Measurements from ENCODE around the gene APBA3. TPM values are rescaled to one million over a fixed set of nuclear protein-coding genes. Genes with fewer than 3 reads are reported as not detected.
"Not testable (repeated sequence)": the region's sequence is repeated elsewhere in the genome, so short reads cannot be mapped to it uniquely, and the experiment has no call there.

Gene APBA3
- total RNA-seq, 2 donors from 2014 or later = 27.5 to 42.2 TPM

GRCh38 chr19:3759482-3760254 is 1.8 kb downstream of the APBA3 start:
- H3K9me3 Mint-ChIP-seq = no peaks in the 10 kb centered on the region
- DNase-seq = no peak
- H3K4me1 ChIP-seq (ENCODE audit: control insufficient read depth, insufficient read depth, low read length) = no peaks in the 10 kb centered on the region
- WGBS, 2 experiments (ENCODE audit: insufficient coverage in 1 of 2, insufficient read length in 1 of 2) = 94 to 96% methylated on average over 5 to 19 of the region's 19 CpGs
- no peak overlapping the region for H3K4me3 ChIP-seq (ENCODE audit: low read length)
- no peak overlapping the region for H3K9ac ChIP-seq (ENCODE audit: extremely low read depth, low read length, poor library complexity, severe bottlenecking)
- no peaks in the 10 kb centered on the region for H3K4me1 Mint-ChIP-seq
- TF ChIP-seq CTCF (conservative IDR thresholded peaks at IDR 0.05) = no peak
- peaks cover 21% of the 10 kb centered on the region for H3K36me3 Mint-ChIP-seq (ENCODE audit: low read depth)
- no peak overlapping the region for H3K27ac ChIP-seq (ENCODE audit: low read depth, low read length)
- no peaks in the 10 kb centered on the region for H3K27me3 ChIP-seq (ENCODE audit: control insufficient read depth, insufficient read depth, low read length, poor library complexity, severe bottlenecking)
- peak overlapping the region; percentile 93 for H3K4me3 Mint-ChIP-seq
- H3K27ac Mint-ChIP-seq = no peak overlapping the region
- H3K9me3 ChIP-seq (ENCODE audit: control insufficient read depth, low read length) = no peaks in the 10 kb centered on the region
- no peaks in the 10 kb centered on the region for H3K27me3 Mint-ChIP-seq (ENCODE audit: insufficient read depth)
- peaks cover 5% of the 10 kb centered on the region for H3K36me3 ChIP-seq (ENCODE audit: control insufficient read depth, insufficient read depth, low read length)

- not testable (repeated sequence) for H3K27me3 Mint-ChIP-seq (ENCODE audit: insufficient read depth); H3K9ac ChIP-seq (ENCODE audit: extremely low read depth, low read length, poor library complexity, severe bottlenecking); H3K9me3 Mint-ChIP-seq; DNase-seq; H3K4me1 ChIP-seq (ENCODE audit: control insufficient read depth, insufficient read depth, low read length); H3K4me1 Mint-ChIP-seq; H3K4me3 Mint-ChIP-seq; H3K27ac Mint-ChIP-seq; H3K9me3 ChIP-seq (ENCODE audit: control insufficient read depth, low read length); H3K4me3 ChIP-seq (ENCODE audit: low read length); H3K27me3 ChIP-seq (ENCODE audit: control insufficient read depth, insufficient read depth, low read length, poor library complexity, severe bottlenecking); H3K27ac ChIP-seq (ENCODE audit: low read depth, low read length); H3K36me3 ChIP-seq (ENCODE audit: control insufficient read depth, insufficient read depth, low read length)
- H3K36me3 Mint-ChIP-seq (ENCODE audit: low read depth) = peaks cover 23% of the 10 kb centered on the region
- WGBS, 2 experiments (ENCODE audit: insufficient coverage in 1 of 2, insufficient read length in 1 of 2) = 91 to 97% methylated on average over 11 to 13 of the region's 13 CpGs
Observed at GRCh38 chr19:3758297-3758696, 3.2 kb downstream of the APBA3 start.

GRCh38 chr19:3757705-3758104 is 3.8 kb downstream of the APBA3 start:
- WGBS, 2 experiments (ENCODE audit: insufficient coverage in 1 of 2, insufficient read length in 1 of 2) = 95 to 97% methylated on average over 4 to 7 of the region's 7 CpGs
- not testable (repeated sequence) for H3K9me3 ChIP-seq (ENCODE audit: control insufficient read depth, low read length); H3K27me3 ChIP-seq (ENCODE audit: control insufficient read depth, insufficient read depth, low read length, poor library complexity, severe bottlenecking); H3K27ac ChIP-seq (ENCODE audit: low read depth, low read length); H3K4me1 Mint-ChIP-seq; H3K9ac ChIP-seq (ENCODE audit: extremely low read depth, low read length, poor library complexity, severe bottlenecking); H3K4me3 ChIP-seq (ENCODE audit: low read length); H3K9me3 Mint-ChIP-seq; H3K27me3 Mint-ChIP-seq (ENCODE audit: insufficient read depth); H3K27ac Mint-ChIP-seq; H3K4me3 Mint-ChIP-seq; H3K4me1 ChIP-seq (ENCODE audit: control insufficient read depth, insufficient read depth, low read length); H3K36me3 ChIP-seq (ENCODE audit: control insufficient read depth, insufficient read depth, low read length); DNase-seq
- H3K36me3 Mint-ChIP-seq (ENCODE audit: low read depth) = peaks cover 23% of the 10 kb centered on the region

- whole genome bisulfite sequencing, 2 experiments (ENCODE audit: insufficient coverage in 1 of 2, insufficient read length in 1 of 2) = 96 to 97% methylated on average over 15 to 51 of the region's 51 CpGs
- Mint-ChIP-seq H3K4me3 (no peak overlapping the region), H3K9me3 (no peaks in the 10 kb centered on the region), H3K36me3 (ENCODE audit: low read depth) (peaks cover 40% of the 10 kb centered on the region), H3K27me3 (ENCODE audit: insufficient read depth) (no peaks in the 10 kb centered on the region), H3K27ac (no peak overlapping the region), H3K4me1 (no peaks in the 10 kb centered on the region)
- H3K27ac ChIP-seq (ENCODE audit: low read depth, low read length) = no peak overlapping the region
- TF ChIP-seq CTCF (conservative IDR thresholded peaks at IDR 0.05) = no peak
- DNase-seq = no peak
- H3K27me3 ChIP-seq (ENCODE audit: control insufficient read depth, insufficient read depth, low read length, poor library complexity, severe bottlenecking) = no peaks in the 10 kb centered on the region
- no peak overlapping the region for H3K4me3 ChIP-seq (ENCODE audit: low read length)
- no peaks in the 10 kb centered on the region for H3K9me3 ChIP-seq (ENCODE audit: control insufficient read depth, low read length)
- no peaks in the 10 kb centered on the region for H3K36me3 ChIP-seq (ENCODE audit: control insufficient read depth, insufficient read depth, low read length)
- H3K4me1 ChIP-seq (ENCODE audit: control insufficient read depth, insufficient read depth, low read length) = no peaks in the 10 kb centered on the region
- H3K9ac ChIP-seq (ENCODE audit: extremely low read depth, low read length, poor library complexity, severe bottlenecking) = no peak overlapping the region
Observed at GRCh38 chr19:3753631-3754410, 7.7 kb downstream of the APBA3 start.
